Brain microvascular endothelial cell (primary cell): ENCODE measurements around the gene RAB42.
A peak's percentile ranks its signal among the peaks of the same experiment; 100 is the strongest.

ENCODE experiments used
- DNase-seq: peaks from one replicate; pipeline ENCODE4 v3.0.0-alpha.2; 2020
- H3K27ac ChIP-seq: fragments of 250-450 bp; sonication (Bioruptor Pico); 2 replicates; pipeline ENCODE4 v1.5.1; 2020; ENCODE audit warnings: mild to moderate bottlenecking, moderate library complexity
- H3K27me3 ChIP-seq: fragments of 250-450 bp; sonication (Bioruptor Pico); replicated peaks from 2 replicates; pipeline ENCODE4 v1.5.1; 2020; ENCODE audit warnings: mild to moderate bottlenecking
- H3K36me3 ChIP-seq: fragments of 250-450 bp; sonication (Bioruptor Pico); replicated peaks from 2 replicates; pipeline ENCODE4 v1.5.1; 2020; ENCODE audit warnings: mild to moderate bottlenecking
- H3K4me3 ChIP-seq: 2 replicates; pipeline ENCODE4 v1.5.1; 2011; ENCODE audit warnings: low read depth, mild to moderate bottlenecking, control low read depth, low read length, moderate library complexity
- in situ Hi-C: cut with HindIII; loops from 2 replicates; pipeline ENCODE4 v1.10.0; 2017; ENCODE audit warnings: low sequenced_read_pairs, low pct_ligation_motif_present
- TF ChIP-seq, protein P1 (sequence below): IDR thresholded peaks from 2 replicates; pipeline ENCODE4 v1.5.1; 2011; ENCODE audit warnings: low read depth, mild to moderate bottlenecking, moderate library complexity, low read length, control low read depth, inconsistent platforms; ENCODE audit errors: missing control alignments

The RAB42 gene

DNA sequence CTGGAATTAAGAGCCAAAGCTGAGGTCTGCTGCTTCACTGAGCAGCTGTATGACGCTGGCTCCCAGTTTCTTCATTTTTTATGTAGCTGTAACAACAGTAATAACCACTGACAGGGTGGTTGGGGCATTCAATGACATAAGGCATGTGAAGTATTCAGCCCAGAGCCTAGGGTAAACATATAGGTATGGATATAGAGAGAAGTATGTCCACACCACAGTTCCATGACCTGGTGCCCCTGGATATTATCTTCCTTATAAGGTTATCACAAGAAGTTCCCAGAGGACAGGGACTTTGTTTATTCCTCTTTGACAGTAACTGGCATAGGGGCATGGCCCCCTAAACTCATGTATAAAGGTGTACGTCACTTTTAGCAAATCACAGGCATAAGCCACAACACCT lies 14.7 kb downstream of the RAB42 start:
- no peak overlapping the region for H3K27ac ChIP-seq
- peaks cover 19% of the 10 kb centered on the region for H3K36me3 ChIP-seq
- no peak overlapping the region for H3K4me3 ChIP-seq
- no peak for DNase-seq
- H3K27me3 ChIP-seq, result no peaks in the 10 kb centered on the region
- TF ChIP-seq, protein P1, sequence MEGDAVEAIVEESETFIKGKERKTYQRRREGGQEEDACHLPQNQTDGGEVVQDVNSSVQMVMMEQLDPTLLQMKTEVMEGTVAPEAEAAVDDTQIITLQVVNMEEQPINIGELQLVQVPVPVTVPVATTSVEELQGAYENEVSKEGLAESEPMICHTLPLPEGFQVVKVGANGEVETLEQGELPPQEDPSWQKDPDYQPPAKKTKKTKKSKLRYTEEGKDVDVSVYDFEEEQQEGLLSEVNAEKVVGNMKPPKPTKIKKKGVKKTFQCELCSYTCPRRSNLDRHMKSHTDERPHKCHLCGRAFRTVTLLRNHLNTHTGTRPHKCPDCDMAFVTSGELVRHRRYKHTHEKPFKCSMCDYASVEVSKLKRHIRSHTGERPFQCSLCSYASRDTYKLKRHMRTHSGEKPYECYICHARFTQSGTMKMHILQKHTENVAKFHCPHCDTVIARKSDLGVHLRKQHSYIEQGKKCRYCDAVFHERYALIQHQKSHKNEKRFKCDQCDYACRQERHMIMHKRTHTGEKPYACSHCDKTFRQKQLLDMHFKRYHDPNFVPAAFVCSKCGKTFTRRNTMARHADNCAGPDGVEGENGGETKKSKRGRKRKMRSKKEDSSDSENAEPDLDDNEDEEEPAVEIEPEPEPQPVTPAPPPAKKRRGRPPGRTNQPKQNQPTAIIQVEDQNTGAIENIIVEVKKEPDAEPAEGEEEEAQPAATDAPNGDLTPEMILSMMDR, result no peak
- in situ Hi-C loops, result loop anchor here (25.0 kb wide), 1 partner anchor 219 kb away; no protein-coding TSS in a partner anchor

GRCh38 chr1:28613175-28613574 lies 21.1 kb downstream of the RAB42 start:
- TF ChIP-seq, protein P1, result no peak
- H3K27me3 ChIP-seq, result no peaks in the 10 kb centered on the region
- no peak overlapping the region for H3K4me3 ChIP-seq
- in situ Hi-C loops, result loop anchor here (25.0 kb wide), 1 partner anchor 226 kb away; no protein-coding TSS in a partner anchor
- no peak for DNase-seq
- peaks cover 24% of the 10 kb centered on the region for H3K36me3 ChIP-seq
- H3K27ac ChIP-seq, result no peak overlapping the region

DNA sequence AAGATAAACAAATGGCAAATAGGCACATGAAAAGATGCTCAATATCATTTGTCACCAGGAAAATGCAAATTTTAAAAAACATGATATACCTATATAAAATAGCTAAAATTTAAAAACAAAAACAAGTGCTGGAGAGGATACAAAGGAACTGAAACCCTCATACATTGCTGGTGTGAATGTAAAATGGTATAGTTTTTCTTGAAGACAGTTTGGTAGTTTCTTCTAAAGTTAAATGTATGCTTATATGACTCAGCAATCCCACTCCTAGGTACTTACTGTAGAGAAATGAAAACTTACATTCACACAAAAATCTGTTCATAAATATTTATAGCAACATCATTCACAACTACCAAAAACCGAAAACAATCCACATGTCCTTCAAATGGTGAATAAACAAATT lies 39.6 kb downstream of the RAB42 start:
- H3K4me3 ChIP-seq, result no peak overlapping the region
- no peak overlapping the region for H3K27ac ChIP-seq
- DNase-seq, result no peak
- no peaks in the 10 kb centered on the region for H3K27me3 ChIP-seq
- TF ChIP-seq, protein P1, result no peak
- in situ Hi-C loops, result no loop called here
- no peaks in the 10 kb centered on the region for H3K36me3 ChIP-seq

- DNase-seq, result no peak
- H3K36me3 ChIP-seq, result no peaks in the 10 kb centered on the region
- no peak overlapping the region for H3K27ac ChIP-seq
- H3K27me3 ChIP-seq, result no peaks in the 10 kb centered on the region
- TF ChIP-seq, protein P1, result no peak
- no peak overlapping the region for H3K4me3 ChIP-seq
- in situ Hi-C loops, result no loop called here
Observed at GRCh38 chr1:28632560-28632959, 40.5 kb downstream of the RAB42 start.

DNA sequence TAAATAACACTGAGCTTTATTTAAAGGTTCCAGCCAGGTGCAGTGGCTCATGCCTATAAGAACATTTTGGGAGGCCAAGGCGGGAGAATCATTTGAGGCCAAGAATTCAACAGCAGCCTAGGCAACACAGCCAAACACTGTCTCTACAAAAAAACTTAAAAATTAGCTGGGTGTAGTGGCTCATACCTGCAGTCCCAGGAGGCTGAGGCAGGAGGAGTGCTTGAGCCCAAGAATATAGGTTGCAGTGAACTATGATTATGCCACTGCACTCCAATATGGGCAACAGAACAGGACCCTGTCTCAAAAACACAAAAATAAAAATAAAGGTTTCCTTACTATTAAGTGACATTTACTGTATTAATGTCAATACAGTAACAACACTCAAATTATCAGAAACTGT lies 48.7 kb downstream of the RAB42 start:
- no peaks in the 10 kb centered on the region for H3K27me3 ChIP-seq
- DNase-seq, result peak; percentile 22
- no peaks in the 10 kb centered on the region for H3K36me3 ChIP-seq
- TF ChIP-seq, protein P1, result peak; percentile 60
- H3K27ac ChIP-seq, result no peak overlapping the region
- H3K4me3 ChIP-seq, result no peak overlapping the region
- in situ Hi-C loops, result no loop called here
